H1 (cell line): Measurements from ENCODE around the gene KCTD19.

Source experiments
- BRCA1 ChIP-seq: IDR thresholded peaks from 2 replicates; pipeline ENCODE4 v1.6.1; 2012; ENCODE audit warnings: low read depth, low read length, improper control_type of control experiment
- CEBPB ChIP-seq: IDR thresholded peaks from 2 replicates; pipeline ENCODE4 v1.6.1; 2012; ENCODE audit warnings: low read depth, low read length
- CHD1 ChIP-seq: IDR thresholded peaks from 2 replicates; pipeline ENCODE4 v1.6.1; 2012; ENCODE audit warnings: low read depth, low read length, improper control_type of control experiment
- CHD2 ChIP-seq: IDR thresholded peaks from 2 replicates; pipeline ENCODE4 v1.6.1; 2012; ENCODE audit warnings: low read length, improper control_type of control experiment
- GABPA ChIP-seq: IDR thresholded peaks from 2 replicates; pipeline ENCODE4 v1.6.1; 2011; ENCODE audit warnings: mild to moderate bottlenecking, low read length, moderate library complexity, borderline replicate concordance; ENCODE audit not compliant: insufficient read depth
- NANOG ChIP-seq: IDR thresholded peaks from 2 replicates; pipeline ENCODE4 v1.6.1; 2011; ENCODE audit warnings: low read length, low read depth, mild to moderate bottlenecking, inconsistent platforms; ENCODE audit not compliant: insufficient read depth, poor library complexity, severe bottlenecking
- PHF8 ChIP-seq: fragments of 200-600 bp; sonication (generic); conservative IDR thresholded peaks from 2 replicates; pipeline ENCODE4 v1.7.1; 2012; ENCODE audit warnings: low read depth, mild to moderate bottlenecking, inconsistent platforms, low read length, moderate library complexity
- POLR2AphosphoS5 ChIP-seq: IDR thresholded peaks from 2 replicates; pipeline ENCODE4 v1.6.1; 2011; ENCODE audit warnings: low read depth, low read length
- SP1 ChIP-seq: IDR thresholded peaks from 2 replicates; pipeline ENCODE4 v1.6.1; 2011; ENCODE audit warnings: low read depth, low read length
- SUZ12 ChIP-seq: fragments of 200-600 bp; sonication (generic); IDR thresholded peaks from 2 replicates; pipeline ENCODE4 v1.6.1; 2012; ENCODE audit warnings: mild to moderate bottlenecking, inconsistent platforms, low read length, moderate library complexity, mixed read lengths
- TAF1 ChIP-seq: IDR thresholded peaks from 2 replicates; pipeline ENCODE4 v1.6.1; 2011; ENCODE audit warnings: mild to moderate bottlenecking, low read depth, low read length
- USF2 ChIP-seq: IDR thresholded peaks from 2 replicates; pipeline ENCODE4 v1.6.1; 2011; ENCODE audit warnings: low read length, improper control_type of control experiment
- TF ChIP-seq, protein P1 (sequence below), 3 experiments: IDR thresholded peaks; 1 replicate in 2 of 3; 2 replicates in 1 of 3; pipeline versions ENCODE4 v1.5.1 to v1.6.1; 2011; ENCODE audit warnings: low read length in 3 of 3, mild to moderate bottlenecking in 3 of 3, inconsistent platforms in 2 of 3, low read depth in 1 of 3, moderate library complexity in 1 of 3; ENCODE audit not compliant: insufficient read depth in 1 of 3; ENCODE audit errors: control extremely low read depth in 1 of 3

- TF ChIP-seq TAF1: no peak
- TF ChIP-seq, protein P1, sequence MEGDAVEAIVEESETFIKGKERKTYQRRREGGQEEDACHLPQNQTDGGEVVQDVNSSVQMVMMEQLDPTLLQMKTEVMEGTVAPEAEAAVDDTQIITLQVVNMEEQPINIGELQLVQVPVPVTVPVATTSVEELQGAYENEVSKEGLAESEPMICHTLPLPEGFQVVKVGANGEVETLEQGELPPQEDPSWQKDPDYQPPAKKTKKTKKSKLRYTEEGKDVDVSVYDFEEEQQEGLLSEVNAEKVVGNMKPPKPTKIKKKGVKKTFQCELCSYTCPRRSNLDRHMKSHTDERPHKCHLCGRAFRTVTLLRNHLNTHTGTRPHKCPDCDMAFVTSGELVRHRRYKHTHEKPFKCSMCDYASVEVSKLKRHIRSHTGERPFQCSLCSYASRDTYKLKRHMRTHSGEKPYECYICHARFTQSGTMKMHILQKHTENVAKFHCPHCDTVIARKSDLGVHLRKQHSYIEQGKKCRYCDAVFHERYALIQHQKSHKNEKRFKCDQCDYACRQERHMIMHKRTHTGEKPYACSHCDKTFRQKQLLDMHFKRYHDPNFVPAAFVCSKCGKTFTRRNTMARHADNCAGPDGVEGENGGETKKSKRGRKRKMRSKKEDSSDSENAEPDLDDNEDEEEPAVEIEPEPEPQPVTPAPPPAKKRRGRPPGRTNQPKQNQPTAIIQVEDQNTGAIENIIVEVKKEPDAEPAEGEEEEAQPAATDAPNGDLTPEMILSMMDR (IDR thresholded peaks at IDR 0.05; ENCODE audit: control extremely low read depth in 1 of 3, insufficient read depth in 1 of 3, low read depth in 1 of 3, low read length in 3 of 3): no peak
- TF ChIP-seq PHF8: no peak
- TF ChIP-seq GABPA: no peak
- no peak for TF ChIP-seq USF2
- no peak for TF ChIP-seq CHD2
- TF ChIP-seq BRCA1: no peak
- TF ChIP-seq POLR2AphosphoS5: no peak
- no peak for TF ChIP-seq NANOG
- TF ChIP-seq SUZ12: no peak
- no peak for TF ChIP-seq SP1
- no peak for TF ChIP-seq CEBPB
- no peak for TF ChIP-seq CHD1
Observed at GRCh38 chr16:67252609-67253497, 73.7 kb downstream of the KCTD19 start.
